A673 (cell line): ENCODE results near the gene FADD.

Experiments
- EZH2 ChIP-seq: fragments of 200-600 bp; sonication (generic); IDR thresholded peaks from 2 replicates; pipeline ENCODE4 v1.6.1; 2017; ENCODE audit warnings: borderline replicate concordance, low read depth, mild to moderate bottlenecking, mixed read lengths, antibody characterized with exemption, low read length; ENCODE audit not compliant: poor library complexity, severe bottlenecking
- TF ChIP-seq, protein P1 (sequence below): fragments of 300-800, 200-600 bp; sonication (generic); conservative IDR thresholded peaks from 2 replicates; pipeline ENCODE4 v1.5.1; 2017; ENCODE audit warnings: low read depth, mild to moderate bottlenecking, antibody characterized with exemption, low read length, moderate library complexity, mixed read lengths

DNA sequence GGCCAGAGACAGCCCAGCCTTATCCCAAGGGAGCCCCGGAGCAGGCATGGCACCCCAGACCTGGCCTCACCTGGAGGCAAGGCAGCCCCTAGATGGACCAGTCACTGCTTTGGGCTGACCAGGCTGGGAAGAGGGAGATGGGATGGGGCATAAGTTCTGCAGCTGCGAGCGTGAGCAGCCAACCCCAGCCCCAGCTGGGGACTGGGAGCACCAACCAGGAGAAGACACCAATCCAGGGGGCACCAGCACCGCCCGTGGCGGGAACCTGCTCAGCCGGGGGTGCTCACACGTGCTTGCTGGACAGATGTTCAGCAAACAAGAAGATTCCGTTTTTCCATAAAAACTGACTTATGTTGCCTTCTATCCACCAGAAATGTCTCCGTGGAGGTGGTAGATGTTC lies 16.2 kb upstream of the FADD start:
- TF ChIP-seq, protein P1, sequence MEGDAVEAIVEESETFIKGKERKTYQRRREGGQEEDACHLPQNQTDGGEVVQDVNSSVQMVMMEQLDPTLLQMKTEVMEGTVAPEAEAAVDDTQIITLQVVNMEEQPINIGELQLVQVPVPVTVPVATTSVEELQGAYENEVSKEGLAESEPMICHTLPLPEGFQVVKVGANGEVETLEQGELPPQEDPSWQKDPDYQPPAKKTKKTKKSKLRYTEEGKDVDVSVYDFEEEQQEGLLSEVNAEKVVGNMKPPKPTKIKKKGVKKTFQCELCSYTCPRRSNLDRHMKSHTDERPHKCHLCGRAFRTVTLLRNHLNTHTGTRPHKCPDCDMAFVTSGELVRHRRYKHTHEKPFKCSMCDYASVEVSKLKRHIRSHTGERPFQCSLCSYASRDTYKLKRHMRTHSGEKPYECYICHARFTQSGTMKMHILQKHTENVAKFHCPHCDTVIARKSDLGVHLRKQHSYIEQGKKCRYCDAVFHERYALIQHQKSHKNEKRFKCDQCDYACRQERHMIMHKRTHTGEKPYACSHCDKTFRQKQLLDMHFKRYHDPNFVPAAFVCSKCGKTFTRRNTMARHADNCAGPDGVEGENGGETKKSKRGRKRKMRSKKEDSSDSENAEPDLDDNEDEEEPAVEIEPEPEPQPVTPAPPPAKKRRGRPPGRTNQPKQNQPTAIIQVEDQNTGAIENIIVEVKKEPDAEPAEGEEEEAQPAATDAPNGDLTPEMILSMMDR = no peak
- TF ChIP-seq EZH2 = no peak
